Fibroblast of skin of right biceps (primary cell): ENCODE data around the gene AHDC1.

ENCODE experiments used
- DNase-seq: peaks from one replicate; pipeline ENCODE4 v3.0.0-alpha.2; 2013

Gene AHDC1

DNA sequence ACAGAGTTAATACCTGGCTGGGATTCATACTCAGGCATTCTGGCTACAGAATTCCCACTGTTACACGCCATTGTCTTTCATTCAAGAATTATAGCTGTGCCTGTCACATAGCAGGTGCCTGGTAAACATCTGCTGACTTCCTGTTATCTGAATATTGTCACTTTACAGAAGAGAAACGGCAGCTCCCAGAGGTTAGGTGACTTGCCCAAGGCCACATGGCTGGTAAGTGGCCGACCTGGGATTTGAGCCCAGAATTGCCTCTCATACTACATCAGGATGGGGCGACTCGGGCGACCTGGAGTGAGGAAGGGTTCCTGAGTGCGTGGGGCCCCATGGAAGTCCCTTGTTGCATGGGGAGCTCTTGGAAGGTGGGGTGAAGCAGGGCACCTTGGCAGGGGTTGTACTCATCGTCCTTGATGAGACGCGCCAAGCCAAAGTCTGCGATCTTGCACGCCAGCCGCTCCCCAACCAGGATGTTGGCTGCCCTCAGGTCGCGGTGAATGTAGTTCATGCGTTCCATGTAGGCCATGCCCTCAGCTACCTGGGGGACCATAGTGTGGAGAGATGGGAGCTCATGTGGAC, 10.2 kb upstream of the AHDC1 start:
- DNase-seq: no peak

DNA sequence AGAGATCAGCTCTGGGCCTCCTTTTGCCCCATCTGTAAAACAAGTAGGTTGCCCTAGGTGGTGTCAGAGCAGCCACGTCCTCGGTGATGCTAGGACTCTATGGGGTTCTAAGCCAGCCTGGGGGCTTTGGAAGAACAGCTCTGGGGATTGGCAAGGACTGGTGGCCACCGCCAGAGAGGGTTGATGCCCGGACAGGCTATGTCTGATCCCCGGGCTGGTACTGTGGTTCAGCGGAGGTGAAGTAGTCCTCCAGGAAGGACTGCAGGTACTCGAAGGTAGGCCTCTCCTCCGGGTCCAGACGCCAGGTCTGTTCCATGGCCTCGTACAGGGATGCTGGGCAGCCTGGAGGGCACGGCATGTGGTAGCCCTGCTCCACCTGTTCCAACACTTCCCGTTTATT, 8.8 kb upstream of the AHDC1 start:
- DNase-seq: no peak

DNA sequence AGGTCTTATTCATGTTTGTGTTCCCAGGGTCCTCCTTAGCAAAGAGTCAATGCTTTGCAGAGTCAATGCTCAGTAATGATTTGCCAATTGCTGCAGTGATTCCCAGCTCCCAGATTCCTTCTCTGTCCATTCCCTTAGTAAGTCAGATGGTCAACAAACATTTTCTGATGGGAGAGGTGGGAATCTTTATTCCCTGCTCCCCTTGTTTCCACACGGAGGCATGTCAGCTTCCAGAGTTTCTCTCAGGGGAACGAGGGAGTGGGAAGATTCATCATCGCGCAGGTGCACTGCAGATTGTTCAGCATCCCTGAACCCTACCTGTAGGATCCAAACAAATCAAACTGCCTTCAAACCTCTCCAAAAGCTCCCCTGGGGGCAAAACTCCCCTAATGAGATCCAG, 7.5 kb upstream of the AHDC1 start:
- no peak for DNase-seq

DNA sequence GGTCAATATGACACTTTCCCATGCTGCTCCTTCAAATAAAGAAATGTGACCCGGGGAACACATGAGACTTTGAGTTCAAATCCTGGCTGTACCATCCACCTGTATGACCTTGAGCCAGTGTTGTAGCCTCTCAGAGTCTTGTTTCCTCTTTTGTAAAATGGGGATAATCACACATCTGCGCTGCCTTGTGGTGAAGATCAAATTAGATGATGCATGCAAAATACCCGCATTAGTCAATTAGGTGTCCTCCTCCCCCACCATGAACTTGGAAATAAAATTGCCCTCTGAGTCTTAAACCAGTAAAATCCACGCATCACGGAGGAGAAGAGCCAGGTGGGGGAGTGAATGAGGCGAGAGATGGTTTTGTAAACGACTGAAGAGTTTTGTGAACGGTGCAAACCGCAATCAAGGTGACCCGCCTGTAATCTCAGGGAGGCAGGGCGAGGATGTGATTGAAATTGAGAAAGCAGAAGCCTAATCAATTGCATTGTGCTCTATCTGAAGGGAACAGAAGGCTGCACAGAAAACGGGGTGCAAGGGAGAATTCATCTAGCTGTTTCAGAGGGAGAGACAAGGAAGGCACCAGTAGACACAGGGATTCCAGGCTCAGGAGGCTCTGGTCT, 5.8 kb upstream of the AHDC1 start:
- DNase-seq: no peak

DNA sequence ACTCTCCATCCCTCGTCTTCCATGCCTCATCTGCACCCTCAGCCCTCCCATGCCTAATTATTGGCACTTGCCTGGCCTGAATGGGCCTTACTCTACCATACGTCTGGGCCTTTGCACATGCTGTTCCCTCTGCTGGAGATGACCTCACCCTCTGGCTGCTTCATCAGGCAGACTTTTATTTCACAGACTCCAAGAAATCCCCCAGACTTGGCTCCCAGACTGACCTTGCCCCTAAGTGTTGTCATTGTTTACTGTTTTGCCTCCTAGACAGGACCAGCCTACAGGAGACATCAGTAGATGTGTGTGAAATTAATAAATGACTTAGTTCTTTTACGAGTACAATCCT, 5.2 kb upstream of the AHDC1 start:
- DNase-seq: no peak

DNA sequence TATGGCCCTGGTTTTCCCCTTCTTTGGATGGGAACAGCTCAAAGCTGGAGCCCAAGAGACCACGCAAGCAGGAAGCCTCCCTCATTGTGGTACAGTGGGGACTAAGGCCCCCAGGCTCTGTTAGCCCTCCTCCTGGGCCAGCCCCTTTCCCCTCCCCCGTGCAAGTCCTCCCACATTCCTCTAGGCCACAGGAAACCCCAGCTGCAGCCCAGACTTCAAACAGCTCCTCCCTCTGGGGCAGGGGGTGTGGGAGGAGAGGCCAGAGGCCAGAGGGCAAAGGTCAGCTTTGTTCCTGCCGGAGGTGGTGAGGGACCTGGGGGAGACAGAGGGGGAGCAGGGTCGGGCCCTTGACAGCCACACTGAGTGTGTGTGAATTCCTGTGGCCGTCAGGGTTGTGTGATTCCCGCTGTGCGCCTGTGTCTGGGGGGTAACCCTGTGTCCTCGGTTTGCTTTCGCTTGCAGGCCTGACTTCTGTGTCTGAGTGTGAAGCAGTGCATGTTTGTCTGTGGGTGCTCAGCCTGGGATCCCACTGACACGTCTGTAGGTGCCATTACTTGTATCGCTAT, 3.4 kb upstream of the AHDC1 start:
- peak; percentile 40 for DNase-seq

DNA sequence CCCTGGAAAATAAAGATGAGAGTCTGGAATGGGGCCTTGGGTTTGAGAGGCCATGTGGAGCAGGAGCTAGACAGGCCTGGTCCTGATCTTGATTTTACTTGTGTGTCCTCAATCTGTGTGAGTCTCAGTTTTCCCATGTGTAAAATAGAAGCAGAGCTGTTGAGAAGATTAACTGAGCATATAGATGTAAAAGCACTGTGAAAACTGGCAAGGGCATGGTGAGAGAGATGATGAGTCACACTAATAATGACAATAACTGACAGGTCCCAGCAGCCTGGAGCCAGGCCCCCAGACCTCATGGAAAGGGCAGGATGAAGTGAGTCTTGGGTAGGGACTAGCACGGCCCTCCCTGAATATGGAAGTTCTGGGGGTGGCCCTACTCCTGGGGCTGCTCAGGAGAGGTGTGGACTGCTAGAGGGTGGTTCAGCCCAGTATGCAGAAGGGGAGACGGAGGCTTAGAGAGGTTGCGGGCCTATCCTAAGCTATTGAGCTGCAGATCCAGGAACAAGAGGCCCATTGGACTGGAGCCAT, 2.8 kb upstream of the AHDC1 start:
- peak; percentile 51 for DNase-seq

DNA sequence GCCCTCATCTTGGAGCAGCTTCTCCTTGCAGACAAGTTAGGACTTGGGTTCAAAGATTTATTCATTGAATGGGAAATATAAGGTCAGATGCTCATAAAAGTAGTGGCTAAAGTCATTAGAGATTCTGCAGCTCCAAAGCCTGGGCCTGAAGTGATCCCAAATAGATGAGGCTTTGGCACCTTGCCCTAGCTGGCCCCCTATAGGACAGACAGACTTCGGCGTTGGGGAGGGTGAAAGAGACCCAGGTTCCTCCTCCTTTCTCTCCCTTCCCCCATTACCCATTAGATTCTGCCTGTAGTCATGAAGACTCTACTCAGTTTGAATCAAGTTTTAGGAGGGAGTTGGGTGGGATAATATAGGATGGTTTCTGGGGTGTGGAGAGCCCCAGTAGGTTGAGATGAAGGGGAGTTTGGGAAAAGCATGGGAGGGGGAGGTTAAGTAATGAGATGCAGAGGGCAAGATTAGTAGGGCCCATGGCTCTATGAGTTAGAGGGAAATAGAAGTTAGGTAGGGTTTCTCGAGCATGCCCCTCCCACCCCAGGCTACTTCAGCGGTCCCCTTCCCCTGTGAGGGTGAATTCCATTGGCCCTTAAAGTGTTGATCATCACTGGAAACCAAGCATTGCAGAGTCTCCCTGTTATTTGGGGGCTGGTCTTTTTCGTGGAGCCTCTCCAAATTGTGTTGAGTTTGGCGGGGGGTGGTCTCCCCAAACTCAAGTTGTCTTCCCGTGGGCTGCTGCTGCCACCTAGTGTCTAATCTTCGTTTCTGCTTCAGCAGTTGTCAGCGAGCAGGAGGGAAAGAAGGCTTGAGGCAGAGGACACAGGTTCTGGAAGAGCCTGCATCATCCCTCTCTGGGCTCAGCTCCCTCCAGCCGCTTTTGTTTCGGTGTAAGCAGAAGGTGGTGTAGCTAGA, 2.1 kb upstream of the AHDC1 start:
- peak; percentile 68 for DNase-seq

DNA sequence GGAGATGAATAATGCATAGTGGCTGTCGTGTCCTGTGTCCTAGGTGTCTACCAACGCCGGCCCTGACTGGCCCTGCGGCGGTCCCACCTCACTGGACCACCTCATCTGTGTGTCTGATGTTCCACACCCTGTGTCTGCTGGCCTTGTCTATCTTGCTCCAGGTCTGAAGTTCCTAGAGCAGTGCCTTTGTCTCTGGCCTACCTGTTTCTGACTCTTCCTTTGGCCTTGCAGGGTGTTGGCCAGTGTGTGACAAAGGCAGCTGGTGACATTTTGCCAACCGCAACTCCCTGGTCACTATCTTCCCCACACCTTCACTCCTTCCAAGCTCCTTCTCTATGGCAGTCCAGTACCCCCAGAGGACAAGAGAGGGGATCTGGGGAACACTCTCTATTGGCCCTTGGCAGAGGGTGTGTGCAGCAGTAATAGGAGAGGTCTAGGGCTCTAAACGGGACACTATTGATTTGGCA, 1.4 kb upstream of the AHDC1 start:
- no peak for DNase-seq

DNA sequence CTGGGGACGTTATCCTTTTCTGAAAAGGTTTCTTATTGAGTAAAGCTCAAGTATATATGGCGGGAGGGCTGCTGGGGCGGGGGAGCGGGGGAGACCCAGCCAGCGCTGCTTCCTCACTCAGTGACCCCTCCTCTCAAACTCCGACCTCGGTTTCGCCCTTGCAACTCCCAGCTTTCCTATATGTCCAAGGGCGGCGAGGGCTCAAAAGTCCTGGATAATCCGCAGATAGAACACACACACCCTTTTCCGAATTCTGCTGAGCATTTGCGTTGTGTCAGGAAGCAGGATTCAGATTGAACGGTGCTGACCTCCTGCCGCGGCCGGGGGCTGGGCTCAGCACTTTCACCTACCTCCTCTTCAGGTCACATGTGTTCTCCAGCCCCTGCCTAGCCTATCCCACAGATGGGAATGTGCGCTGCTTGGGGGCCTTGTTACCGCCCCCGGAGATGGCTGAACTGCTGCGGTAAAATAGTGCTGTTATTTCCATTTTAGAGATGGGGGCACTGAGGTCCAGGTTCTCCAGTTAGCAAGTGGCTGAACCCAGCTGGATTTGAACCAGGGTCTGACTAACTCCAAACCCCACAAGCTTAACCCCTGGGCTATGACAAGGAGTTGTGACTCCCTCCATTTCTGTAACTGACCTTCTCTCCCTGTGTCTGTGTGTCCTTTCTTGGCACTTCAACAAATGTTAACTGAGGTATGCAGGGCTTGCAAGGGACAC, 795 bp upstream of the AHDC1 start:
- no peak for DNase-seq

DNA sequence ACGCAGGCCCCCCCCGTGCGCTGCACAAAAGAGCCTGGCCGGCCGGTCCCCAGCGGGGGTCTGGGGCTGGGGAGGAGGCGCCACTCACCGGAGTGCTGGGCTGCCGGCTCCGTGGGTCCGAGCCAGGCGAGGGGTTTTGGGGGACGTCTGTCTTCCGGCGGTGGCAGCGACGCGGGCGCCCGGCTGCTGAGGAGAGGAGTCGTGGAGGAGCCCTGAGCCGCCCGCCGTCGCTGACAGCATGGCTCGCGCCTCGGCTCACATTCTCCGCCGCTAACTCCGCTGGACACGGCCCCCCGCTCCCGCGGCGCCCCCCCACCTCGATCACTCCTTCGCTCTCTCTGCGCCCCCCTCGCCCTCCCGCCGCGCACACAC, 649 bp downstream of the AHDC1 start:
- DNase-seq: no peak

DNA sequence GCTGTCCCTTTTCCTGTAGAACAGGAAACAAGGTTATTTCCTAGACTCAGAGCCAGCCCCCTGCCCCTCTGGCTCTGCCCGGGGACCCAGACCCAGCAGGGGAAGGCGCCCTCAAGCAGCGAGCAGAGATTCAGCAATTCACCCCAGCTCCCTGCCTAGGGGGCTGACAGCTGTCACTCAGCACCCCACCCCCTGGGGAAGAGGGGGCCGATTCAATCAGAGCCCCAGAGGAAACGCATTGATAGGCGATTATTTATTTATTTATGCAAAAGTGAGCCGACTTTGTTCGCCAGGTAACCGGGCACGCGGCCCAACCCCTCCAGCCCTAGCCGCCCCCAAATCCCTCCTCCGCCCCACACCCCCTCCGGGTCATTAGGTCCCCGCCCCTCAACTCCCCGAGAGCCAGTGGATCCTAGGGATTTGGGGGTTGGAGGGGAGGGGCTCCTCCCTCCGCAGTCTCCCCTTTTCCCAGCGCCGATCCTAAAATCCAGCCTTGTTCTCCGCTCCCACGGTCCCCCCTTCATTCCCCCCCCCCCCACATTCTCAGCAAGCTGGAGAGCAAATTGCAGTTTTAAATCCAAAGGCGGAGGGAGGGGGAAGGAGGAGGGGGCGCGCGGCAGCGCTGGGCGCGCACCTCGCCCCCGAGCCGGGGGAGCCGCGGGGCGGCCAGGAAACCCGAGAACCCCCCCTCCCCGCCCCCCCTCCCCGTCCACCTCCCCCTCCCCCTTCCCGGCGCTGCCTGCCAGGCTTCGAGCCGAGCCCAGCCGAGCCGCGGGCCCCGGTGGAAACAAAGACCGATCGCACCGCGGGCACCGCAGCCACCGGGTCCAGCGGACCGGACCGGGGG, 1.3 kb downstream of the AHDC1 start:
- peak; percentile 48 for DNase-seq

DNA sequence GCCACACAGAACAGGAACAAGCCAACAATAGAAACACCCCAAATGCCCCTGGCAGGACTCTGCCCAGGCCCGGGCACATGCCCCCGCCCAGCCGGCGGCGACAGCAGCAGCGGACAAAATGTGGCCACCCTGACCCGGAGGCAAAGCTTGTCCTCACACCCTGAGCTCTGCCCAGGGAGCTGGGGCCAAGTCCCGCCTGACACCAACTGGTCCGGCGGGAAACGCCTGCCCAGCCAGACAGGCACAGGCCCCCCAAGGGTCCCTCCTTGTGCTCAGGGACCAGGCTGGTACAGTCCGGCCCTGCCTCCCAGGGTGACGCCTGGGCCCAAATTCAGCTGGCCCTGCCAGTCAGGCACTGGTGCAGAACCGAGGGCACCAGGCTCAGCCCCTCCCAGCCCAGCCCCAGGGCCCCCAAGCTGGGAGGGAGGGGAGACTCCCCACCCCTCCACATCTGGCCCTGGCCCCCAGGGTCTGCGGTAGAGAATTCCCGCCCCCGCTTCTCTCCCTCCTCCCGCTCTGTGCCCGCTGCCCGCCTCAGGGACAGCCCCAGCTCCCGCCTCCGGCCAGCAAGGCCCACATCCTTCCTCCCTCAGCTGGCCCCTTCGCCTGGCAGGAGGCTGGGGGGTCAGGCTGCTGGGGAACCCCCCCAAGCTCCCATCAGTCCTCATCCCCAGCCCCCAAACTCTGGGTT, 2.0 kb downstream of the AHDC1 start:
- no peak for DNase-seq

DNA sequence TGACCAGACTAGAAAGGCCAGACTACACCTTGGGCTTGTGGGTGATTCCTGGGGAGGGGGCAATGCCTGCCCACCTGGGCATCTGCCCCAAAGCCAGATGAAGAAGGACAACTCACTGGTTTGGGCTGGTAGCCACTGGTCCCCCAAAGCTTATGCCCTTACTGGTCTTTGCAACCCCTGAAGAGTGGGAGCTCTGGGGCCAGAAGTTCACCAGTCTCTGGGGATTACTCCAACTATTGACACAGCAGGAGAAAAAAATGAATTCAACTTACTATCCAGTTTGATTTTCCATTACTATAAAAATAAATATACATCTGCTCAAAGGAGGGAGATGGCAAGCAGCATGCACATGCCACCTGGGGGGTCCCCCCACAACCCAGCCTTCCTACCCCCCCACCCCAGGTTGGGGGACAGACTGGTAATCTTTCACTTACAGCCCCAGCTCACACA, 2.6 kb downstream of the AHDC1 start:
- DNase-seq: no peak

DNA sequence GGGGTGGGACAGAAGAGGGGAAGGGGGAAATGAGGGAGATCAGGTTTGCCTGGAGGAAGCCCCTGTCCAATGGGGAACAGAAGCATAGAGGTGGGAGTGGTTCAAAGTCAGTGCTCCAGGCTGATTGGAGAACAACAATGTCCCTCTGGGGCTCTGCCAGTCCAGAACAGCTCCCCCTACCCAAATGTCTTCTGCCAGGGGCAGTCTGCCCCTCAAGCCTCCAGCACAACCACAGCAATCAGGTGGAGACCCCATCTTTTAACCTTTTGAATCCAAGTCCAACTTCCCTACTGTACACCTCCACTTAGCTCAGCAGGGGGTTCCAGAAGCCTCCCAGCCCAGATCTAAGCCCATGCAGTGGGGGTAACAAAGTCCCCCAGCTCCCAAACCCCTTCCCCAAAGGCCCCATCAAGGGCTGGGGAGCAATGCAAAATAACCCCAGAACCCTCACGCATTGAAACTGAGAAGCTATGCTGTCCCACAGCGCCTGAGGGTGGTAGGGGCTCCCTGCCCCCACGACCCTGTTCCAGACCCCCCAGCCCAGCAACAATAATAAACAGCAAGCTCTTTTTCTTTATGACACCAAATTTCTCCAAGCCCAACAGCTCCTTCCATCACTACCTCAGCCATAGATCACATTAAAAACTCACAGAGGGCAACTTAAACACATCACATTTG, 3.3 kb downstream of the AHDC1 start:
- peak; percentile 47 for DNase-seq

DNA sequence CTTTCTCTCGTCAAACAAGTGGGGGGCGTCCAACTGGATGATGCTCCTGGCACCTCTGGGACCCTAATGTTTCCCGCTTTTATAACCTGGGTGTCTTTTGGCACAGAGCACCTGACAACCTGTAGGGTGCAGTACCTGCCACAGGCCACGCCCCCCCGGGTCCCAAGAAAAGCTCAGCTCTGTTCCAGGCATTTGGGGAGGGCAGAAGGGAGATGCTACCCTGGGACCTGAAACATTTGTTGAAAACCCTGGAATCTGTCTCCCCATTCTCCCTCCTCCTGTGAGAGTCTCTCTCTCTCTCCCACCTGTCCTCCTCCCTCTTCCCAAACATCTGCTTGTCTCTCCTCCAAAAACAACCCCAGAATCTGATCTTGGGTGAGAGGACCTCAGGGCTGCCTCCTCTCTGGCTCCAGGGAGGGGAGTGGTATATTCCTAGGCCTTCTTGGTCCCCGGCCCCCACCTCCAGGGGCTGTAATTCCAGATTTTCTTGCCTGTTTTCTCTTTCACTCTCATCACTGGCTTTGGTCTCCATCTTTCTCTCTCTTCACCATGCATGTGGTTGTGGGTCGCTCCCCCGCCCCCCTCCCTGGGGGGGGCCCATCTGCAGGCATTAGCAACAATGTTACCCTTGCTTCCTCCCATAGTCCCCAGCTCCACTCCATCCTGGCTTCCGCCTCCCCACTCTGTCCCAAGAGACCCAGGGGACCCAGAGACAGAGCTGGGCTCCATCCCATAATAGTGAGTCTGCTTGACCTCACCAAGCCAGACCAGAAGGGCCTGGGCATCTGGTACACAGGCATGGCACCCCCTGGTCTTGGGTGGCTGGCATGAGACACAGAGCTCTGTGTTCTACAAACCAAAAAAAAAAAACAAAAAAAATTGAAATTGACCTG, 4.1 kb downstream of the AHDC1 start:
- no peak for DNase-seq

DNA sequence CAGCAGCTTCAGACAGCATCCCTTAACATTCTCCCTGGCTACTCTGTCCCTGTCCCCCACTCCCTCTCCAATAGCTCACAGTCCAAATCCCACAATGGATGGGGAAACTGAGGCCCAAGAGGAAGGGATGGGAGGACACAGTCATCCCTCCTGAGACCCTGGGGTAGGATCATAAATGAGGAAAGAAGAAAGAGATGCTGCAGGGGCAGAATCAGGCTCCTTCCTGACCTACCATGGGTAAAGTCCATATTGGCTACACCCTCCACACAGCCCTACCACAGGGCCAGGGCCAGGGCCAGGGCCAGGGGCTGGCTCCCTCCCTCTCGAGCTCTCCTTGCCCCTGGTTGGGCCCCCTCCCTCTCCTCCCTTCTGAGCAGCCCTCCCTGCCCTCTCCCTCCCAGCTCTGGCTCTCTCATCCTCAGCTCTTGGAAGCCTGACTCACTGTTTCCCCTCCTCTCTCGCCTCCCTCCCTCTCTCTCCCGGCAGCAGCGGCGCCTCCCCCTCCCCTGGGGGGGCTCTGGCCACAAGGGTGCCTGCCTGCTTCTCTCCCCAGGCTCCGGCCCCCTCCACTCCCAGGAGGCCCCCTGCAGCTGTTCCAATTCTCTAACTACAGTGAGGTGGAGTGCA, 4.9 kb downstream of the AHDC1 start:
- peak; percentile 87 for DNase-seq

DNA sequence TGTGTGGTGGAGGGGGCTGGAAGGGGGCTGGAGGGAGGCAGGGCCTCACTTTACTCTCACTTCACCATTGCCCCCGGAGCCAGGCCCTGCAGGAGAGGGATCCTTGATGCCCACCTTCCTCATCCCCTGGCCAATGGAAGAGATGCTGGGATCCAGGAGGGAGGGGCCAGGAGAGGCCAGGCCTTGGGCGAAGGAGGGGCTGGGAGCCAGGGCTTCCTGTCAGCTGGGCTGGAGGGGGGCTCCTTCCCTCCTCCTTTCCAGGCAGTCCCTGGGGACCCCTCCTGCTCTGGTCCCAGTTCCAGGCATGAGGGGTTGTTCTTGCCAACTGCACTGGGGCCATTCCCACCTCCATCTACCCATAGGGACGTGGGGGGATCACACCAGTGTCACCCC, 5.7 kb downstream of the AHDC1 start:
- peak; percentile 56 for DNase-seq
